SU-DHL-6 (cell line): ENCODE data around the gene CLK4.

ENCODE experiments used
- H2AFZ ChIP-seq: fragments of 200-600 bp; sonication (generic); 2 replicates; pipeline ENCODE4 v1.6.1; 2014; ENCODE audit warnings: low read depth, mild to moderate bottlenecking, moderate library complexity, mixed read lengths, antibody characterized with exemption, low read length; ENCODE audit not compliant: severe bottlenecking
- H3F3A ChIP-seq: fragments of 200-600 bp; shearing (Covaris generic); 2 replicates; pipeline ENCODE4 v1.6.0; 2016; ENCODE audit warnings: antibody characterized with exemption, mild to moderate bottlenecking; ENCODE audit not compliant: insufficient read depth
- H3K27ac ChIP-seq: fragments of 200-600 bp; sonication (generic); 2 replicates; pipeline ENCODE4 v1.5.1; 2016; ENCODE audit warnings: low read depth, mild to moderate bottlenecking, low read length, moderate library complexity, mixed read lengths
- H3K27me3 ChIP-seq: fragments of 200-600 bp; sonication (generic), shearing (Covaris generic); 2 replicates; pipeline ENCODE4 v1.6.0; 2014; ENCODE audit warnings: mild to moderate bottlenecking, low read length
- H3K36me3 ChIP-seq: fragments of 200-600 bp; sonication (generic); 2 replicates; pipeline ENCODE4 v1.6.1; 2014; ENCODE audit warnings: mild to moderate bottlenecking, low read length, mixed read lengths
- H3K4me2 ChIP-seq: fragments of 300-600, 200-600 bp; shearing (Covaris generic), sonication (generic); 2 replicates; pipeline ENCODE4 v1.6.0; 2014; ENCODE audit warnings: low read length, low read depth, mild to moderate bottlenecking; ENCODE audit not compliant: poor library complexity, severe bottlenecking
- H3K4me3 ChIP-seq: fragments of 200-600 bp; sonication (generic); 2 replicates; pipeline ENCODE4 v1.5.1; 2014; ENCODE audit warnings: antibody characterized with exemption, low read length, mild to moderate bottlenecking, mixed read lengths; ENCODE audit not compliant: insufficient read depth, poor library complexity, severe bottlenecking
- H3K79me2 ChIP-seq: fragments of 200-600 bp; sonication (generic); 2 replicates; pipeline ENCODE4 v1.6.1; 2014; ENCODE audit warnings: mild to moderate bottlenecking, low read length, moderate library complexity; ENCODE audit not compliant: insufficient read depth
- H3K9ac ChIP-seq: fragments of 200-600 bp; sonication (generic); 2 replicates; pipeline ENCODE4 v1.7.0; 2014; ENCODE audit warnings: mild to moderate bottlenecking, low read length
- H3K9me2 ChIP-seq: fragments of 200-600 bp; sonication (generic); replicated peaks from 2 replicates; pipeline ENCODE4 v1.6.1; 2014; ENCODE audit warnings: low read length; ENCODE audit not compliant: insufficient read depth
- H3K9me3 ChIP-seq: fragments of 200-600 bp; sonication (generic); 2 replicates; pipeline ENCODE4 v1.6.1; 2014; ENCODE audit warnings: low read length, mixed read lengths; ENCODE audit not compliant: insufficient read depth
- H4K20me1 ChIP-seq: fragments of 200-600 bp; sonication (generic); 2 replicates; pipeline ENCODE4 v1.6.1; 2014; ENCODE audit warnings: low read depth, mild to moderate bottlenecking, antibody characterized with exemption, low read length, moderate library complexity, mixed read lengths
- CTCF ChIP-seq: fragments of 200-600 bp; sonication (generic); IDR thresholded peaks from one replicate; pipeline ENCODE4 v1.5.1; 2017; ENCODE audit warnings: antibody characterized with exemption, mild to moderate bottlenecking, low read length, moderate library complexity; ENCODE audit not compliant: insufficient read depth, poor library complexity, severe bottlenecking
- EZH2phosphoT487 ChIP-seq: fragments of 200-600 bp; sonication (generic), shearing (Covaris generic); conservative IDR thresholded peaks from 2 replicates; pipeline ENCODE4 v1.6.1; 2018; ENCODE audit warnings: mild to moderate bottlenecking, antibody characterized with exemption, low read length, moderate library complexity, mixed read lengths

Gene CLK4

GRCh38 chr5:178673801-178674295 is 47.0 kb upstream of the CLK4 start:
- H3K9ac ChIP-seq: no peak overlapping the region
- no peaks in the 10 kb centered on the region for H3K36me3 ChIP-seq
- H3K27ac ChIP-seq: no peak overlapping the region
- H3K4me2 ChIP-seq: no peak overlapping the region
- H3K79me2 ChIP-seq: no peaks in the 10 kb centered on the region
- H3K4me3 ChIP-seq: no peak overlapping the region
- no peaks in the 10 kb centered on the region for H3F3A ChIP-seq
- H2AFZ ChIP-seq: no peak overlapping the region
- no peaks in the 10 kb centered on the region for H3K9me3 ChIP-seq
- H3K27me3 ChIP-seq: 0 out of 2 replicates have a peak, but pooled peaks cover 4% of the 10 kb centered on the region
- H4K20me1 ChIP-seq: no peaks in the 10 kb centered on the region
- H3K9me2 ChIP-seq: no peaks in the 10 kb centered on the region
- no peak for TF ChIP-seq EZH2phosphoT487
- no peak for TF ChIP-seq CTCF

GRCh38 chr5:178672630-178673029 is 45.8 kb upstream of the CLK4 start:
- H3K9me2 ChIP-seq: no peaks in the 10 kb centered on the region
- no peaks in the 10 kb centered on the region for H3K27me3 ChIP-seq
- no peaks in the 10 kb centered on the region for H3K9me3 ChIP-seq
- no peak overlapping the region for H3K4me2 ChIP-seq
- H3F3A ChIP-seq: no peaks in the 10 kb centered on the region
- no peaks in the 10 kb centered on the region for H4K20me1 ChIP-seq
- no peak overlapping the region for H3K4me3 ChIP-seq
- TF ChIP-seq CTCF (no peak), EZH2phosphoT487 (no peak)
- no peak overlapping the region for H3K27ac ChIP-seq
- no peaks in the 10 kb centered on the region for H3K36me3 ChIP-seq
- no peaks in the 10 kb centered on the region for H3K79me2 ChIP-seq
- H2AFZ ChIP-seq: no peak overlapping the region
- no peak overlapping the region for H3K9ac ChIP-seq

- Histone ChIP-seq H3K27me3 (no peaks in the 10 kb centered on the region), H2AFZ (no peak overlapping the region)
- TF ChIP-seq CTCF: no peak
- no peak for TF ChIP-seq EZH2phosphoT487
Measured at GRCh38 chr5:178671602-178672144, 44.8 kb upstream of the CLK4 start.

More at GRCh38 chr5:178671602-178672144, 44.8 kb upstream of the CLK4 start:
- Histone ChIP-seq H3K36me3 (no peaks in the 10 kb centered on the region), H3F3A (no peaks in the 10 kb centered on the region), H3K9me3 (no peaks in the 10 kb centered on the region), H3K4me3 (no peak overlapping the region), H3K27ac (no peak overlapping the region), H3K9me2 (no peaks in the 10 kb centered on the region), H3K9ac (no peak overlapping the region), H3K4me2 (no peak overlapping the region), H3K79me2 (no peaks in the 10 kb centered on the region), H4K20me1 (no peaks in the 10 kb centered on the region)
